Uterine smooth muscle cell (primary cell): ENCODE results near the gene SLC22A31. TPM values are rescaled to one million over a fixed set of nuclear protein-coding genes. Genes with fewer than 3 reads are reported as not detected.

Source experiments
- total RNA-seq: library from RNA; depleted of rRNA; stranded (reverse); fragments of >200 nt; gene quantifications from 2 replicates; pipeline ENCODE4 v1.2.3, GENCODE V29; 2014

The SLC22A31 gene
- total RNA-seq: under 0.01 and 0.25 TPM in 2 replicates

DNA sequence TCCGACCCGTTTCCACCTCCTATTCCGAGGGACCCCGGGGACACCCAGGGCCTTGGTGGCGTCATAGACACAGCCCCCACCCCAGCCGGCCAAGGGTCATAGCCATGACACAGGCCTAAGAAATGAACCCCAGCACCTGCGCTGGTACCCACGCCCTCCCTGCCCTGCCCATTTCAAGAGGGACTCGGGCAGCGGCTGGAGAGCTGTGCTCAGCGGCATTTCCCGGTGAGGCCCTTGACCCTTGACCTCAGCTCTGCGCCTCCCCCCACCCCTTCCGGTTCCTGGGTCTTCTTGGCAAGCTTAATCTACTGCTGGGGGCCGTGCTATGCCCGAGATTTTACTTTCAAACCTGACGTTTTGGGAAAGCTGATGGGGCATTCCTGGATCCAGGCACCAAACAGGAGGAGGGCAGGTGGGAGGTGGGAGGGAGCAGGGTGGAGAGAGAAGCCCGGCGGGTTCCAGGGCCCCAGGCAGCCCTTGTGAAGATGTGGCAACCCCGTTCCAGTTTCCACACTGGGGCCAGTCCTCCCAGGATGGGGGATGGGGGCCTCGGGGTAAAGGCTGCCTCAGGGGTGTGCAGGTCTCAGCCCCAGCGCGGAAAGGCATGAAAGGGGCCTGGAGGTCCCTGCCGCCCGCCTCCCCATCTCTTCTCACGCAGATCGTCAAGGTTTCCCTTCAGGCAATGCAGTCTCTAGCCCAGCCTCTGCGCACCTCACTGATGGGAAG lies at the start of gene SLC22A31:
Gene SLC22A31, minus strand, starts transcription at position 414 of the 726 bp plus-strand sequence. Its CDS starts 36 bp downstream, at position 378.

DNA sequence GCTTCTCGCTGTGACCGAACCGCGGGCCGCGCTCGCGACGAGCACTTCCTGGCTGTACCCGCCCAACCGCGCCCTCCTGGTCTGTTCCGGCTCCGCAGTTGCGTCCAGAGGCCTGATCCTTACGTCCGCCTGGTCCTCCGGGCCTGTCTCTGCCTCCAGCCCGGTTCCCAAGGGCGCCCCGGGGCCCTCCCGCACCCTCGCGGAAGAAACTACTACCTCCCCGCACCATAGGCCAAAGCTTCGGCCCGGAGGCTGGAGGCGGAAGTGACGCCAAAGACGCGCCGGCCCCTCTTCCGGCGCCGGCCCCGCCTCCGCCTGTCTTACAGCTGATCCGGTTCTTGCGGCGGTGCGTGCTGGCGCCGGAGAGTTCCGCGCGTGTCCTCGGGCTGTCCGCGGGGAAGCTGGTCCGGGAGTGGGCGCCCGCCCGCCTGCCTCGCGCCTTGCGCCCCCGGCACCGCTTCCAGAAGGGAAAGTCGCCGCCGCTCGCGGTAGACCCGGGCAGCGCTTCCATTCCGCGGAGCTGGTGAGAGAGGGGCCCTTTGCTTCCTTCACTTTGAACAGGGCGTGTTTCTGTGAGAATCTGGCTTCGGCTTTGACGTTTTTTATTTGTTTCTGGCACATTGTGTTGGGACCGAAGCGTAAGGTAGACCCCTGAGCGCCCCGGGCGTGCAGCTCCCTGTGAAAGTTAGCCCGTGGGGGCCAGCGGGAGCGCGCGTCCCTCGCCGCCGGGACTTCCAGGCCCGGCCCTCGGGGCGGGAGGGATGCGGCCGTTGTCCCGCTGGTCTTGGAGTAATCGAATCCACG lies 17.3 kb upstream of the SLC22A31 start, which contains the start of gene ZNF778:
Gene ZNF778, plus strand, starts transcription at position 316 of the 804 bp plus-strand sequence. CDS start 3,425 bp downstream, outside the sequence.

DNA sequence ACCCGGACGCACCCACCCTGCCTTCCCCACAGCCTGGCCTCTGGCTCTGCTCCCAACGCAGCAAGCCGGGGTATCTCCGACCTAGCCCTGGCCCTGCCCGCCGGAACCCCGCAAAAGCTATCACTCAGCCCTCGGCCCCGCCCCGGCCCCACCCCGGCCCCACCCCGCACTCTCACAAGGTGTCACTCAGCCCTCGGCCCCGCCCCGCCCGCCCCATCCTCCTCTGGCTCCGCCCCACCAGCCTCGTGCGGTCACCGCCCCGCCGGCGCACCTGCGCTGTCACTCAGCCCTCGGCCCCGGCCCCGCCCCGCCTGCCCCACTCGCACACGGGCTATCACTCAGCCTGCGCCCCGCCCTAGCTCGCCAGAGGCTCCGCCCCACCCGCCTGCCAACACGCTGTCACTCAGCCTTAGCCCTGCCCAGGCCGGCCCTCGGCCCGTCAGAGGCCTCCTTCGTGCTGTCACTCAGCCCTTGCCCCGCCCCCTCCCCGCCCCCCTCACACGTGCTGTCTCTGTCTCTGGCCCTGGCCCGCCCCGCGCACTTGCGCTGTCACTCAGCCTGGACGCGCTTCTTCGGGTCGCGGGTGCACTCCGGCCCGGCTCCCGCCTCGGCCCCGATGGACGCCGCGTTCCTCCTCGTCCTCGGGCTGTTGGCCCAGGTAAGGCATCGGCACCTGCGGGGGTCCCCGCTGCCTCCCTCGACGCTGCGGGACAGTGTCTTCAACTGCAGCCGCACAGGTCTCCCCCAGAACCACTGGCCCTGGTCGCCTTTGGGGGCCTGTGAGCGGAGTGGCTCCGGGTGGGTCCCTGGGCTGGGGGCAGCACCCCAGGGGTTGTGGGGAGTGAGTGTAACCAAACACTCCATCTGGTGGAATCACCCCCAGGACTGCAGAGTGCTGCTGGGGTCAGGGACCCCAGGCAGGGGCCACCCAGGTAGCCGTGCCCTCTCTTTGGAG lies 28.8 kb downstream of the SLC22A31 start, which contains the start of gene CDH15:
Gene CDH15, plus strand, starts transcription at position 533 of the 955 bp plus-strand sequence. Its CDS starts 84 bp downstream, at position 617.

Other genes with a start within 250 kb of the SLC22A31 start
- gene CBFA2T3, start 223.3 kb downstream of the SLC22A31 start, total RNA-seq: not detected in 2 replicates
- gene ACSF3, start 106.7 kb downstream of the SLC22A31 start, total RNA-seq: 25.1 and 26.6 TPM in 2 replicates
- gene CDH15, start 28.8 kb downstream of the SLC22A31 start, total RNA-seq: 0.11 and 0.37 TPM in 2 replicates
- gene ZNF778, start 17.2 kb upstream of the SLC22A31 start, total RNA-seq: 11.7 and 30.0 TPM in 2 replicates